ENCODE measurements around the gene AGK.

DNA sequence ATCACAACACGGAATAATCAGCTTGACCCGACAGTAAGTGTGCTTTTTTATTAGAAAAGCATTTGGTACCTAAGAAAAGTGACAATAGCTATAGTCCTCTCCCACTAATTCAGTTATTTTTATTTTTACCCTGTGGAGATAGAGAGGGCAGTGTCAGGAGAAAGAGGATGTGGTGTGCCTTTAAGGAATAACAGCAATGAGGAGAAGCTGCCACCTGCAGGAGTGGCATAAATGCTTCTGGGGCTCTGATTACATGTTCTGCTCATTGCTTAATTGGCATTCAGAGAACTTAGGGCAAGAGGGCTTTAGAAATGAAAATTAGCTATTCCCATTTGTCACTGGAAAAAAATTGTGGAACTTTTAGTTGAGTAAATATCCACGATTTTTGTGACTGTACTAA is 90.7 kb downstream of the AGK start:
- TF ChIP-seq ZNF274 (IDR thresholded peaks at IDR 0.05; ENCODE audit: low read depth, low read length) (no peak), SUZ12 (IDR thresholded peaks at IDR 0.05; ENCODE audit: extremely low read depth, insufficient read depth, insufficient read length) (no peak), YY1 (IDR thresholded peaks at IDR 0.05; ENCODE audit: insufficient read depth, insufficient read length) (no peak)
